Right lobe of liver (tissue), 6 donors: Measurements from ENCODE around the gene BPIFB1. TPM values are rescaled to one million over a fixed set of nuclear protein-coding genes. Genes with fewer than 3 reads are reported as not detected.

Experiments used
- ATAC-seq, 4 donors: fragments of 200-7000 bp; cut with Tn5 transposase; one replicate each; pipeline ENCODE4 v1.9.1; 2020; ENCODE audit warnings: mild to moderate bottlenecking in 4 of 4, moderate library complexity in 4 of 4
- DNase-seq, 3 donors: peaks; one replicate each; pipeline ENCODE4 v3.0.0-alpha.2; 2020
- H3K27ac ChIP-seq, 3 donors: fragments of 200-600 bp; one replicate each; pipeline ENCODE4 v1.8.0; 2022
- H3K27me3 ChIP-seq, 2 donors: fragments of 200-600 bp; one replicate each; pipeline ENCODE4 v1.8.0; 2022
- H3K36me3 ChIP-seq, 4 donors: fragments of 200-600 bp; sonication (generic) in 1 of 4; one replicate each; pipeline versions ENCODE4 v1.5.1 to v1.8.0; 2017 to 2022; ENCODE audit warnings: control low read depth in 1 of 4
- H3K4me1 ChIP-seq, 4 donors: fragments of 200-600 bp; sonication (generic) in 1 of 4; one replicate each; pipeline versions ENCODE4 v1.5.1 to v1.8.0; 2017 to 2022; ENCODE audit warnings: control low read depth in 1 of 4
- H3K4me3 ChIP-seq, 3 donors: fragments of 200-600 bp; one replicate each; pipeline ENCODE4 v1.8.0; 2022
- H3K9me3 ChIP-seq, 4 donors: fragments of 200-600 bp; sonication (generic) in 1 of 4; one replicate each; pipeline versions ENCODE4 v1.5.1 to v1.8.0; 2017 to 2022; ENCODE audit warnings: control low read depth in 1 of 4
- POLR2A ChIP-seq: fragments of 450-650 bp; IDR thresholded peaks from one replicate; pipeline ENCODE4 v1.6.1; 2017; ENCODE audit warnings: antibody characterized with exemption, mild to moderate bottlenecking
- WGBS: methylation state at CpG from one replicate; pipeline ENCODE4 v1.1.6; 2018; ENCODE audit warnings: low coverage, low lambda C conversion rate; ENCODE audit not compliant: insufficient coverage; ENCODE audit errors: missing lambda C conversion rate; 5-methylcytosine and 5-hydroxymethylcytosine counted together
- intact Hi-C, 2 donors: fragments of 100-400 bp; cut with DNase I; formaldehyde crosslinking; loops; one replicate each; pipeline versions ENCODE4 v1.11.2 to v1.14.1; 2022
- total RNA-seq, 6 experiments: library from RNA; depleted of rRNA in 2 of 6; stranded (reverse); fragments of >200 nt in 2 of 6; fragmentation: NEBNext Ultra II Directional in 3 of 6; extraction: Animal tissue kit (Norgen Biotek cat#: 25700) in 3 of 6; gene quantifications; one replicate each; pipeline versions ENCODE4 v1.1.0 to v1.2.4, GENCODE V29; 2016 to 2023
- TF ChIP-seq, protein P1 (sequence below), 4 donors: fragments of 200-600 bp in 3 of 4; fragments of 450-650 bp in 1 of 4; IDR thresholded peaks; one replicate each; pipeline versions ENCODE4 v1.5.1 to v1.8.0; 2016 to 2022; ENCODE audit warnings: antibody characterized with exemption in 4 of 4, mild to moderate bottlenecking in 2 of 4
- donor health status: DM: no; HTN: yes; CAD: no.
- donor health status: DM: no; HTN: no; CAD: no.
- donor health status: DM: no; HTN: no; CAD: no.
- donor health status: DM: no; HTN: yes; CAD: no.
- donor health status: DM: no; HTN: yes; CAD: no.

Gene BPIFB1
- total RNA-seq, 6 experiments from 2014 or later = not detected

DNA sequence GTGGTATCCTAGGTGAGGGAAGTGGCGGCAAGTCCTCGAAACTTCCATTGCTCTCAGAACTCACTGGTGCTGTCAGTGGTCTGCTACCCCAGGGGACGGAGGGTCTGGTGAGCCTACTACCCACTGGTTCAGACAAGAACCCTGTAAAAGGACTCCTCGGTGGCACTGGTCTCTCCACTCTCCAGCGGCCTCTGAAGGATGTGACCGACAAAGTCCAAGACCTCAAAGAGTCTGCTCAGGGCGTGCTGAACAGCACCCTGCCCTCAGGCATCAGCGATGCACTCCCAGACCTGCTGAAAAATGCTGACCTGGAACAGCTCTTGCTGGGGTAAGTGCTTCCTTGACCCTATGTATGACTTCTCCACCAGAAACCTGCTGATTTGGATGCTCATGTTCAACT is 66.5 kb downstream of the BPIFB1 start:
- no peaks in the 10 kb centered on the region for H3K36me3 ChIP-seq
- H3K4me3 ChIP-seq = no peak overlapping the region
- no peaks in the 10 kb centered on the region for H3K27me3 ChIP-seq
- no peak overlapping the region for H3K27ac ChIP-seq
- H3K4me1 ChIP-seq = peaks cover 0 to under 1% (median 0%) of the 10 kb centered on the region in 4 donors
- no peaks in the 10 kb centered on the region for H3K9me3 ChIP-seq
- DNase-seq (no peak), ATAC-seq (no peak)
- intact Hi-C loops = no loop called here
- TF ChIP-seq, protein P1, sequence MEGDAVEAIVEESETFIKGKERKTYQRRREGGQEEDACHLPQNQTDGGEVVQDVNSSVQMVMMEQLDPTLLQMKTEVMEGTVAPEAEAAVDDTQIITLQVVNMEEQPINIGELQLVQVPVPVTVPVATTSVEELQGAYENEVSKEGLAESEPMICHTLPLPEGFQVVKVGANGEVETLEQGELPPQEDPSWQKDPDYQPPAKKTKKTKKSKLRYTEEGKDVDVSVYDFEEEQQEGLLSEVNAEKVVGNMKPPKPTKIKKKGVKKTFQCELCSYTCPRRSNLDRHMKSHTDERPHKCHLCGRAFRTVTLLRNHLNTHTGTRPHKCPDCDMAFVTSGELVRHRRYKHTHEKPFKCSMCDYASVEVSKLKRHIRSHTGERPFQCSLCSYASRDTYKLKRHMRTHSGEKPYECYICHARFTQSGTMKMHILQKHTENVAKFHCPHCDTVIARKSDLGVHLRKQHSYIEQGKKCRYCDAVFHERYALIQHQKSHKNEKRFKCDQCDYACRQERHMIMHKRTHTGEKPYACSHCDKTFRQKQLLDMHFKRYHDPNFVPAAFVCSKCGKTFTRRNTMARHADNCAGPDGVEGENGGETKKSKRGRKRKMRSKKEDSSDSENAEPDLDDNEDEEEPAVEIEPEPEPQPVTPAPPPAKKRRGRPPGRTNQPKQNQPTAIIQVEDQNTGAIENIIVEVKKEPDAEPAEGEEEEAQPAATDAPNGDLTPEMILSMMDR (IDR thresholded peaks at IDR 0.05) = no peak
- TF ChIP-seq POLR2A = no peak
- WGBS = 100% methylated on average over 2 of the region's 8 CpGs

DNA sequence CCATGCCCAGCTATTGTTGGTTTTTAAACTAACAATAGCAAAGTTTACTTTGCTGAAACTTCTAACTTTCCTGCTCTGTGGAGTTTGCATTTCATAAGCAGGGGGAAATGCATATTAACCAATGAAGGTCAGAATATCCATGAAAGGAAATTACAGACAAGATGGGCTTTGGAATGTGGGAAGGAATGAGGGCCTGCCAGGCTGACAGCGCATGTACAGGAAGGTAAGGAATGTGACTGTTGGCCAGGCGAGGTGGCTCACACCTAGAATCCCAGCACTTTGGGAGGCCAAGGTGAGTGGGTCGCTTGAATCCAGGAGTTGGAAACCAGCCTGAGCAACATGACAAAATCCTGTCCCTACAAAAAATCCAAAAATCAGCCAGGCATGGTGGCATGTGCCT is 68.7 kb downstream of the BPIFB1 start:
- intact Hi-C loops = no loop called here
- DNase-seq (no peak), ATAC-seq (no peak)
- Histone ChIP-seq H3K36me3 (no peaks in the 10 kb centered on the region), H3K4me1 (no peaks in the 10 kb centered on the region), H3K9me3 (no peaks in the 10 kb centered on the region), H3K27ac (no peak overlapping the region), H3K4me3 (no peak overlapping the region), H3K27me3 (no peaks in the 10 kb centered on the region)
- TF ChIP-seq POLR2A = no peak
- TF ChIP-seq, protein P1 (IDR thresholded peaks at IDR 0.05) = no peak
- 43% methylated on average over 2 of the region's 3 CpGs for WGBS

DNA sequence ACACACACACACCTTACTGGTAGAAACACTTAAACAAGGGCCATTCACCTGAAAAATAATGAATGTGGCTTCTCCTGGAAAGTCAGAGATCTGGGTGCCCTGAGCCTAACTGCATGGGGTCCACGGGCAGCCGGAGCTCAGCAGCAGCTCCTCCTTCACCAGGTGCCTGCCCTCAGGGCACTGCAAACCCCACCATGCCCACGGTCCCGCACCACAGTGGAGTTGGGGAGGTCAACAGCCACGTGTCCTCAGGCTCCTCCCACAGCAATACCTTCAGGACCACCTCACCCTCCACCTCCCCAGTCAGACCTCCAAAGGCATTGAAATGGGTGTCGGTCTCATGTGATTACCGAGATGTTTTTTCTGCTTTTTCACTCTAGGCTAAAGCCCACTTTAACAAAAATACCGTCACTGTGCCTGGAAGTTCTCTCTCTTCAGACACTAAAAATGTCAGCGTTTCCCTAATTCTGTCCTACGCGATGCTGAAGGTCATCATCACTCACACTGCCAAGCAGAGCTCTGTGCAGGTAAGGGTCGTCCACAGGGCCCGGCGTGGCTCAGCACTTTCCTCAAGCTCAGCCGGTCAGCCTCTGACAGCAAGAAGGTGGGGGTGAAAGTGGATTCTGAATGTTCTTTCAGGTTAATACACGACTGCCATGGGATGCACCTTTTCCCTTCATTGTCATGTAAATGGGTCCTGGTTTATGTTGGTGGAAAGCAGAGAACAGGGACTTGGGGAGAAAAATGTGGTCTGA is 69.4 kb downstream of the BPIFB1 start:
- Histone ChIP-seq H3K9me3 (no peaks in the 10 kb centered on the region), H3K4me3 (no peak overlapping the region), H3K36me3 (no peaks in the 10 kb centered on the region), H3K27ac (no peak overlapping the region), H3K27me3 (no peaks in the 10 kb centered on the region), H3K4me1 (no peaks in the 10 kb centered on the region)
- WGBS = 93% methylated on average over 14 of the region's 16 CpGs
- TF ChIP-seq, protein P1 (IDR thresholded peaks at IDR 0.05) = no peak
- TF ChIP-seq POLR2A = no peak
- DNase-seq (no peak), ATAC-seq (no peak)
- intact Hi-C loops = no loop called here

DNA sequence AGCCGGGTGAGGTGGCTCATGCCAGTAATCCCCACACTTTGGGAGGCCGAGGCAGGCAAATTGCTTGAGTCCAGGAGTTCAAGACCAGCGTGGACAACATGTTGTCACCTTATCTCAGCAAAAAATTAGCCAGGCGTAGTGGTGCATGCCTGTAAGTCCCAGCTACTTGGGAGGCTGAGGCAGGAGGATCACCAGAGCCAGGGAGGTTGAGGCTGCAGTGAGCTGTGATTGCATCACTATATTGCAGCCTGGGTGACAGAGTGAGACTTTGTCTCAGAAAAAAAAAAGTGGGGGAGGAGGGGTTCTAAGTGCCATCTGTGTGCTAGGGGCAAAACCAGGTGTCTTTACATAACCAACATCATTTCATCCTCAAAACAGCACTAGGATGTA is 70.0 kb downstream of the BPIFB1 start:
- no peaks in the 10 kb centered on the region for H3K36me3 ChIP-seq
- TF ChIP-seq POLR2A = no peak
- TF ChIP-seq, protein P1 (IDR thresholded peaks at IDR 0.05) = no peak
- no peak overlapping the region for H3K27ac ChIP-seq
- WGBS = 88% methylated on average over 3 of the region's 4 CpGs
- DNase-seq (no peak), ATAC-seq (no peak)
- intact Hi-C loops = no loop called here
- H3K9me3 ChIP-seq = no peaks in the 10 kb centered on the region
- H3K4me1 ChIP-seq = no peaks in the 10 kb centered on the region
- H3K4me3 ChIP-seq = no peak overlapping the region
- H3K27me3 ChIP-seq = no peaks in the 10 kb centered on the region

Other genes starting within 250 kb of the BPIFB1 start
- gene BPIFB3, start 229.3 kb upstream of the BPIFB1 start, total RNA-seq = not detected
- not detected for gene BPIFB4, start 203.6 kb upstream of the BPIFB1 start, total RNA-seq
- gene BPIFA2, start 115.1 kb upstream of the BPIFB1 start, total RNA-seq = not detected
- gene BPIFA3, start 65.9 kb upstream of the BPIFB1 start, total RNA-seq = not detected
- not detected for gene BPIFA1, start 47.2 kb upstream of the BPIFB1 start, total RNA-seq
- gene CDK5RAP1, start 118.3 kb downstream of the BPIFB1 start, total RNA-seq = 10 to 100 TPM; 10.9 to 21.6 (median 14.0) TPM
- 10 to 100 TPM in 2 of 6 experiments, 1 to 10 TPM in 4; 6.5 to 13.3 (median 8.1) TPM for gene SNTA1, start 160.5 kb downstream of the BPIFB1 start, total RNA-seq
- gene CBFA2T2, start 206.9 kb downstream of the BPIFB1 start, total RNA-seq = 1 to 10 TPM; 4.5 to 7.3 (median 5.6) TPM